ENCODE data around the gene THAP11. TPM values are rescaled to one million over a fixed set of nuclear protein-coding genes. Genes with fewer than 3 reads are reported as not detected.

Gene THAP11
- total RNA-seq, 1 donor: 28.9 TPM

DNA sequence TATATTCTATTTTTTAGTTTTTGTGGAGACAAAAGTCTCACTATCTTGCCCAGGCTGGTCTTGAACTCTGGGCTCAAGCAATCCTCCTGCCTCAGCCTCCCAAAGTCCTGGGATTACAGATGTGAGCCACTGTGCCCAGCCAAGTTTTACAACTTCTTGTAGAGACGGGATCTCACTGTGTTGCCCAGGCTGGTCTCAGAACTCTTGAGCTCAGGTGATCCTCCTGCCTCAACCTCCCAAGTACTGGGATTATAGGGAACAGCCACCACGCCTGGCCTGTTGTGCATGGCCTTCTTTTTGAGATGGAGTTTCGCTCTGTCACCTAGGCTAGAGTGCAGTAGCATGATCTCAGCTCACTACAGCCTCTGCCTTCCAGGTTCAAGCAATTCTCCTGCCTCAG is 11.6 kb downstream of the THAP11 start:
- TF ChIP-seq, protein P1, sequence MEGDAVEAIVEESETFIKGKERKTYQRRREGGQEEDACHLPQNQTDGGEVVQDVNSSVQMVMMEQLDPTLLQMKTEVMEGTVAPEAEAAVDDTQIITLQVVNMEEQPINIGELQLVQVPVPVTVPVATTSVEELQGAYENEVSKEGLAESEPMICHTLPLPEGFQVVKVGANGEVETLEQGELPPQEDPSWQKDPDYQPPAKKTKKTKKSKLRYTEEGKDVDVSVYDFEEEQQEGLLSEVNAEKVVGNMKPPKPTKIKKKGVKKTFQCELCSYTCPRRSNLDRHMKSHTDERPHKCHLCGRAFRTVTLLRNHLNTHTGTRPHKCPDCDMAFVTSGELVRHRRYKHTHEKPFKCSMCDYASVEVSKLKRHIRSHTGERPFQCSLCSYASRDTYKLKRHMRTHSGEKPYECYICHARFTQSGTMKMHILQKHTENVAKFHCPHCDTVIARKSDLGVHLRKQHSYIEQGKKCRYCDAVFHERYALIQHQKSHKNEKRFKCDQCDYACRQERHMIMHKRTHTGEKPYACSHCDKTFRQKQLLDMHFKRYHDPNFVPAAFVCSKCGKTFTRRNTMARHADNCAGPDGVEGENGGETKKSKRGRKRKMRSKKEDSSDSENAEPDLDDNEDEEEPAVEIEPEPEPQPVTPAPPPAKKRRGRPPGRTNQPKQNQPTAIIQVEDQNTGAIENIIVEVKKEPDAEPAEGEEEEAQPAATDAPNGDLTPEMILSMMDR (IDR thresholded peaks at IDR 0.05; ENCODE audit: insufficient read depth, low read depth, low read length): no peak
- H3K4me3 ChIP-seq (ENCODE audit: low read depth, low read length): no peak overlapping the region
- no peak for DNase-seq (ENCODE audit: low read depth)

DNA sequence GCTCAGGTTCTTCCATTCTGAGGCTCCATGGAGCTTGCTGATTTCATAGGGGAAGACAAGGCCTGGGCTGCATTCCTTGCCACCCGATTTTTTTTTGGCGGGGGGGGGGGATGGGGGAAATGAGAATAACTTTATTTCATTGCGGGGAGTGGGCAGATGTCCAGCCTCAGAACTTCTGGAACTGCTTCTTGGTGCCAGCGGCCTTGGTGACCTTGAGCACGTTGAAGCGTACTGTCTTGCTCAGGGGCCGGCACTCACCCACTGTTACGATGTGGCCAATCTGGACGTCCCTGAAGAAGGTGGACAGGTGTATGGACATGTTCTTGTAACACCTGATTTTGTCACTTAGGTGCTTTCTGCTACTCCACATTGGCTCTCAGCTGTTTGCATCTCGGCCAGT is 13.7 kb downstream of the THAP11 start:
- TF ChIP-seq, protein P1 (IDR thresholded peaks at IDR 0.05; ENCODE audit: insufficient read depth, low read depth, low read length): no peak
- DNase-seq (ENCODE audit: low read depth): no peak

DNA sequence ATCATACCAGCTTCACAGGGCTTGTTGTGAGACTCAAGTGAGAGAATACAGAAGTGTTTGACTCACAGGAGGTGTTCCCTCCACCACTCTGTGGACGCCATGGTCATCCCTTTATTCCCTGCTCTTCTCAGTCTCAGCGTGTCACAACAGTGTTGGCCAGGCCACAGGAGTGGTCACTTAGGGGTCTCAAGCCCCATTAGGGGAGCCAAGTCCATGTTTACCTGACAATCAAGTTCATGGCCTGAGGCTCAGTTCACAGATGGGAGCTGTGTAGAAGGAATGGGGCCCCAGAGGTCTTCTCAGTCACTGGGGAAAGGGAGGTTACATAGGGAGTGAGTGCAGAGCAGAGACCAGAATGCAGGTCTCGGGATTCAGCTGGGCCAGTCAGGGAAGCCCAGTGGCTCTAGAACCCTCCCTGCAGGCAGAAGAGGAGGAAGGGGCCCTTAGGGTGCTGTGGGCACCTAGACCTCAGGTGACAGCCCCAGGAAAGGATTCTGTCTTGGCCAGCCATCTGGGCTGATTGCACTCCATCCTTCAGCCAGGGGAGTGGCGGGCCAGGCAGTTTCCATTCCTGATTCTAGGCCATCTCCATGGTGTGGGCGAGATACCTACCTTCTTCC is 14.9 kb downstream of the THAP11 start:
- TF ChIP-seq, protein P1 (IDR thresholded peaks at IDR 0.05; ENCODE audit: insufficient read depth, low read depth, low read length): no peak
- H3K4me3 ChIP-seq (ENCODE audit: low read depth, low read length): no peak overlapping the region
- no peak for DNase-seq (ENCODE audit: low read depth)

More for the DNA sequence above, 13.7 kb downstream of the THAP11 start:
- H3K4me3 ChIP-seq (ENCODE audit: low read depth, low read length): no peak overlapping the region

DNA sequence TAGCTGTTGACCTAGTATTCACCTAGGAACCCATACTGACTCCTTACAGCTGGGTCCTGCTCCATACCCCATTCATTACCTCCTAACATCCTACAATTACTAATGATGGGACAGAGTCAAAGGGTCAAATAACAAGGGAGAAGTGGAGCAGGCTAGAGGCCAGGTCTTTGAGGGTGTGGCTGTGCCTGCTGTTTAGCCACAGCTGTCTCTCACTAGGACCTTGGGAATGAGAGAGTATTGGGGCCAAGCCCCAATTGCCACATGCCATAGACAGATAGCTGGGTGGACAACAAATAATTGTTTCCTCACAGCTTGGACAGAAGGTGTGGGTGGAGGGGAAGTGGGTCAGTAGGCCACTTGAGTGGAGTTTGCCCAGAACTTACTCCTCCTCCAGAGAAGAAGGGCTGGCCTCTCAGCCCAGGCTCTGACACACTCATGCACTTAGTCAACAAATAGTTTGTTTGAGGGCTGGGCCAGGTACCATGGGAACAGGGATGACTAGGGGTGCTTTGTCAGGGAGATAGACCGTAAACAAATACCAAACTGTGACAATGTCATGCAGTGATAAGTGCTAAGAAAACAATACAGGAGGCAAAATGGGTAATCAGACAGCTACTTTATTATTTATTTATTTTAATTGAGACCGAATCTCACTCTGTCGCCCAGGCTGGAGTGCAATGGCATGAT is 15.6 kb downstream of the THAP11 start:
- DNase-seq (ENCODE audit: low read depth): peak; percentile 84
- TF ChIP-seq, protein P1 (IDR thresholded peaks at IDR 0.05; ENCODE audit: insufficient read depth, low read depth, low read length): no peak
- H3K4me3 ChIP-seq (ENCODE audit: low read depth, low read length): no peak overlapping the region

DNA sequence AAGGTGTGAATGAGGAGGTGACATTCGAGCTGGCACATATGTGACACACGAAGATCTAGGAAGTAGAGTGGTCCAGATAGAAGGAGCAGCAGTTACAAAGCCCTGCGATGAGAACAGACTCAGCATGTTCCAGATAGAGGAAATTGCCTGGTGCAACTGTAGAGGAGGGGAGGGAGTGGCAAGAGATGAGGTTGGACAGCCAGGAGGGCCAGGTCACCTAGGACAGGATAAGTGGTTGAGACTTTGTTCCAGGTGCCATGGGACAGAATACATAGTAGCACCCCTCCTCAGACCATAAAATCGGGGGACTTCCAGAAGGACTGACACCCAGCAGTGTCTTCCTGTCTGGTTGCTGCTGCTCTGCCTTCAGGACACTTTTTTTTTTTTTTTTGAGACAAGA is 16.4 kb downstream of the THAP11 start:
- TF ChIP-seq, protein P1 (IDR thresholded peaks at IDR 0.05; ENCODE audit: insufficient read depth, low read depth, low read length): no peak
- H3K4me3 ChIP-seq (ENCODE audit: low read depth, low read length): no peak overlapping the region
- no peak for DNase-seq (ENCODE audit: low read depth)

DNA sequence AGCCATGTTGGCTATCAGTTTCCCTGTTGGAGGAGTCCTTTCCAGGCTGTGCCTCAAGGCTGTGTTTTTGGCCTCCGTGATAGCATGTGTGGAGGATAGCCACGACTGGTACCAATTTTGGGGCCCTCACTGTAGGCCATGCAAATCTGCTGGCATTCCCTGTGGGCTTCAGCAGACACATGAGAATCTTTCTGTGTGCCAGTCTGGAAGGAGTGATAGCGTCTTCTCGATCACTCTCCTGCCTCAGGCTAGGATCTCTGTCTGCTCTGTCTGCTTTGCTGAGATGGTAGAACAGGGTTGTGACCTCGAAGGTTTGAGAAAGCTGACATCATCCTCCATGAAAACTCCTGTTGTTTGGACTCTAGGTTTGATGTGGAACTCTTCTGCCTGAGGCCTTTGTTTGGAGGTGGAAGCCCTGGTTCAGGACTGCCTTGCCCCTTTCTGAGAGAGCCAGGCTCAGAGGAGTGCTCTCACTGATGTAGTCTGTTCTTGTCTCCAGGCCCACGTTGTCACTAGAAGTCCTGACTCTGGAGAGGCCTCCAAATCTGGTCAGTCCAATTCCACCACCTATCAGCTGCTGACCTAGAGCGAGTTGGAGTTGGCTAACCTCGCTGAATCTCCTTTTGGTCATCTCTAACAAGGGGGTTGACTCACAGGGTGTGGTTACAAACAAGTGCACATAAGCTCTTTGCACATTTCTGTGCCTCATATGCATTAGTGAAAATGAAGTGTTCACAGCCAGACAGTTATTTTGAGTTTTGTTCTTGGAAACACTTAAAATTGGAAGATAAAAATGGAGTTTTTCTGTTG is 18.7 kb downstream of the THAP11 start:
- peak; percentile 61 for DNase-seq (ENCODE audit: low read depth)
- no peak overlapping the region for H3K4me3 ChIP-seq (ENCODE audit: low read depth, low read length)
- TF ChIP-seq, protein P1 (IDR thresholded peaks at IDR 0.05; ENCODE audit: insufficient read depth, low read depth, low read length): no peak
